ENCODE data around the gene MAFB.

GRCh38 chr20:40646813-40647212, 42.2 kb downstream of the MAFB start:
- TF ChIP-seq POLR2AphosphoS5 (IDR thresholded peaks at IDR 0.05; ENCODE audit: low read depth, low read length) = no peak
- no peak for TF ChIP-seq POLR2A (IDR thresholded peaks at IDR 0.05; ENCODE audit: low read depth, low read length)

Measured in GM12891 (cell line).